DND-41 (cell line): ENCODE results near the gene GDF9.

Source experiments
- CTCF ChIP-seq: IDR thresholded peaks from 2 replicates; pipeline ENCODE4 v1.5.1; 2012; ENCODE audit warnings: borderline replicate concordance, low read length, moderate library complexity, mild to moderate bottlenecking; ENCODE audit not compliant: poor library complexity, severe bottlenecking; ENCODE audit errors: extremely low read depth
- EZH2 ChIP-seq: IDR thresholded peaks from 3 replicates; pipeline ENCODE4 v1.6.1; 2012; ENCODE audit warnings: borderline replicate concordance, low read depth, mild to moderate bottlenecking, moderate library complexity, low read length, inconsistent platforms; ENCODE audit not compliant: severe bottlenecking

- TF ChIP-seq CTCF: no peak
- TF ChIP-seq EZH2: no peak
Measured at GRCh38 chr5:132871459-132872284, 5.4 kb upstream of the GDF9 start.
